GM10266 (cell line): ENCODE data around the gene EPB41L4B.
"Not testable (repeated sequence)": the region's sequence is repeated elsewhere in the genome, so short reads cannot be mapped to it uniquely, and the experiment has no call there.

Experiments
- DNase-seq: peaks from one replicate; pipeline ENCODE4 v3.0.0; 2012; ENCODE audit errors: extremely low spot score
- TF ChIP-seq, protein P1 (sequence below): IDR thresholded peaks from 2 replicates; pipeline ENCODE4 v1.5.1; 2012; ENCODE audit warnings: mild to moderate bottlenecking, low read depth; ENCODE audit not compliant: control insufficient read depth, insufficient read depth; ENCODE audit errors: missing control alignments

Gene EPB41L4B

DNA sequence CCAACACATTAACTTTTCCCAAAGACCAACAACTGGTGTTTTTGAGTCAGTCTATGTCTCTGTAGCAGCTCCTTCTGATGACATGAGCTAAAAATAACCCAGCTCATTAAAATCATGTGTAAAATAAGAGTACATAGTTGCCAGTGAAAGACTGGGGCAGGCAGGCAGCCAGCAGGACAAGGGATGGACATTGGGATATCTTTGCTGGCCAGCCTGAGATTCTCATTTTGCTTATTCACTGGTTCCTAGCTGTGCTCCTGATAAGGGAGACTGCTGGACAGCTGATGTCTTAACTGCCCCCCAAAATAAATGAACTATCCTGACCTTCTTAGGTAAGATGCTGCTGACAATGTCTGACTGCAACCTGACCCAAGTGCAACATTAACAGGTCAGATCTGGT, 33.9 kb downstream of the EPB41L4B start:
- no peak for DNase-seq
- TF ChIP-seq, protein P1, sequence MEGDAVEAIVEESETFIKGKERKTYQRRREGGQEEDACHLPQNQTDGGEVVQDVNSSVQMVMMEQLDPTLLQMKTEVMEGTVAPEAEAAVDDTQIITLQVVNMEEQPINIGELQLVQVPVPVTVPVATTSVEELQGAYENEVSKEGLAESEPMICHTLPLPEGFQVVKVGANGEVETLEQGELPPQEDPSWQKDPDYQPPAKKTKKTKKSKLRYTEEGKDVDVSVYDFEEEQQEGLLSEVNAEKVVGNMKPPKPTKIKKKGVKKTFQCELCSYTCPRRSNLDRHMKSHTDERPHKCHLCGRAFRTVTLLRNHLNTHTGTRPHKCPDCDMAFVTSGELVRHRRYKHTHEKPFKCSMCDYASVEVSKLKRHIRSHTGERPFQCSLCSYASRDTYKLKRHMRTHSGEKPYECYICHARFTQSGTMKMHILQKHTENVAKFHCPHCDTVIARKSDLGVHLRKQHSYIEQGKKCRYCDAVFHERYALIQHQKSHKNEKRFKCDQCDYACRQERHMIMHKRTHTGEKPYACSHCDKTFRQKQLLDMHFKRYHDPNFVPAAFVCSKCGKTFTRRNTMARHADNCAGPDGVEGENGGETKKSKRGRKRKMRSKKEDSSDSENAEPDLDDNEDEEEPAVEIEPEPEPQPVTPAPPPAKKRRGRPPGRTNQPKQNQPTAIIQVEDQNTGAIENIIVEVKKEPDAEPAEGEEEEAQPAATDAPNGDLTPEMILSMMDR: no peak

DNA sequence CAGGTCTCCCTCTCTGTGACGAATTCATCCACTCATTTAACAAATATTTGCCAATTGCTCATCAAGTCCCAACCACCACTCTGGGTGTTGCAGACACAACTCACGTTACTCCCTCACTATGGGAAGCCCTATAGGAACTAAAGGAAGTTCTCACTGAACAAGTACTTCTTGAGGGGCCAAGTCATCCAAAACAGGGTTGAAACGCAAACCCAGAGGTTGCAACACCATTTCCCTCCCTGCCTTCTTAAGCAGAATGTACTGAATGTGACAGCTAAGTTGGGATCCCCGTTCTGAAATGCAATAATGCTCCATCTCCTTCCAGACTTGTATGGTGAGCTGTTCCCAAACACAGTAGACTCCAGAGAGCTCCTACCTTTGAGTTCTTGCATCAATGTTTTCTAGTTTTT, 34.3 kb downstream of the EPB41L4B start:
- TF ChIP-seq, protein P1: no peak
- DNase-seq: no peak

DNA sequence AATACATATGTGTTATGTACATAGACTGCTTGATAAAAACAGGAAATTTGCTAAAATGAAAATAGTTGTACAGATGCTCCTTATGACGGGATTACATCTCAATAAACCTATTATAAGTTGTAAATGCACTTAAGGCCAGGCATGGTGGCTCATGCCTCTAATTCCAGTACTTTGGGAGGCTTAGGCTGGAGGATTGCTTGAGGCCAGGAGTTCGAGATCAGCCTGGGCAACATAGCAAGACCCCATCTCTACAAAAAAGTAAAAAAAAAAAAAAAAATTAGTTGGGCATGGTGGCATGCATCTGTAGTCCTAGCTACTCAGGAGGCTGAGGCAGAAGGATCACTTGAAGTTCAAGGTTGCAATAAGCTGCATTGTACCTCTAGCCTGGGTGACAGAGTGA, 37.2 kb downstream of the EPB41L4B start:
- not testable (repeated sequence) for DNase-seq

DNA sequence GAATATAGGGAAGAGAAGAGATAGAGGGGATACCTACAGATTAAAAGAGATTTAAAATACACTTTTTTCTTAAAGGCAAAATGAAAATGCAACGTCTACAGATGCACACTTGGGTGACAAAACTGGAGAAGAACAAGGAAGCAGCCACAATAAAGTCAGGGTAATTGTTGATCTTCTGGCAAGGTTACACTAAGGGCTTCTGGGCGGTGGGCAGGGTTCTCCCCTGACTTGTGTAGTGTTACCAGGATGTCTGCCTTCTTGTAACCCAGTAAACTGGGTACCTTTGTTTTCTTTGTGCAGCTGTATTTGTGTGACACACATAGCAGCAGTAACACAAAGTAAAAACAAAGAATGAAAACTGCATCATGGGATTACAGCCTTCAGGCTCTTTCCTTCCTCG, 37.8 kb downstream of the EPB41L4B start:
- DNase-seq: no peak
- TF ChIP-seq, protein P1: no peak

DNA sequence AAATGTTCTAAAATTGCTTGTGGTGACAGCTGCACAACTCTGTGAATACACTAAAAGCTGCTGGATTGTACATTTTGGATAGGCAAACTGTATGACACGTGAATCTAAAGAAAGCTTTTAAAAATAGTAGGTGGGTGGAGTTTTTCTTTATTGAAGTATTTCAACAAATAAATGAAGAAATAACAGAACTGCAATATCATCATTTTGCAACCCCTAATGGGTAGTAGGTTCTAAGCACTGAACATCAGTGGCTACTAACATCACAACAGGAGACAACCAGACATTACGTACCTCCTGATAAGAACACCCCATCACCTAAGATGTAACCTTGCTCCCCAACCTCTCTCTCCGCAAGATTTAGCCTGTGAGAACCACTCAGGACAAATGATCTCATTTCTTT, 38.6 kb downstream of the EPB41L4B start:
- no peak for DNase-seq
- TF ChIP-seq, protein P1: no peak

DNA sequence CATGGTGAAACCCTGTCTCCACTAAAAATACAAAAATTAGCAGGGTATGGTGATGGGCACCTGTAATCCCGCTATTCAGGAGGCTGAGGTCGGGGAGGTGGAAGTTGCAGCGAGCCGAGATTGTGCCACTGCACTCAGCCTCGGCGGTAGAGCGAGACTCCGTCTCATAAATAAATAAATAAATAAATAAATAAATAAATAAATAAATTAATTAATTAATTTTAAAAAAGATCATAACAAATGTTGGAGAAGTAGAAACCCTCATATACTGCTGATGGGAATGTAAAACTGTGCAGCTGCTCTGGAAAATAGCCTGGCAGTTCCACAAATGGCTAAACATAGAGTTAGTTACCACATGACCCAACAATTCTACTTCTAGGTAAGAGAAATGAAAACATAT, 39.3 kb downstream of the EPB41L4B start:
- DNase-seq: no peak
- TF ChIP-seq, protein P1: no peak

DNA sequence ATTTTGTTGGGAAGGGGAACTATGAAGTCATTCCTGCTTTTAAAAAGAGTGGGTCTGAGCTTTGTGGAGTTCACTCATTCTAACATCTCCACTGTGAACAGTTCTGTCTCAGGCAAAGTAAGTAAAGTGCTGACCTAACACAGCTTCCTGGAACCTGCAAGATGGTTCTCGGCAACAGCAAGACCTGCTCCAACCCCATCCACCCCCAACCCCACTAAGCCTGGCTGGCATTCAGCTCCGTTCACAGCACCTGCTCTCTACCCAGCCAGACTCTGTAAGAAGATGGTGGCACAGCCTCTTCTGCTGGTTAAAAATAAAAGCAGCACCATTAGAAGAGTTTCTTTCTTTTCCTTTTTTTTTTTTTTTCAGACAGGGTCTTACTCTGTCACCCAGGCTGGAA, 42.0 kb downstream of the EPB41L4B start:
- TF ChIP-seq, protein P1: no peak

DNA sequence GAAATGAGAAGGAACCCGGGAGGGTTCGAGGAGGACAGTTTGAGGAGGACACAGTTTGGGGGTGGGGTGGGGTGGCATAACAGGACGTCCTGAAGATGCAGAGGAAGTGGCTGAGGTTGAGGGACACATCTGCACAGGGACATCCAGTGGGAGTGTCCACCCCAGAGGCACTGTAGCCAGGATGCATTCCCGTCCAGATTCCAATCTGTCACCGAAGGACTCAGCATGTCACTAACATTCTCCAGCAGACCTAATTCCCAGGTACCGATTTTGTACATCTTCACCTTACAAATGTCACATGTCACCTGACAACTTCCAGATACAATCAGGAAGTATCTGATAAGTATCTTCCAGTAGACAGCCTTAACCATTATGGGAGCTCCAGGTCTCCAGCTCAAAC, 42.6 kb downstream of the EPB41L4B start:
- TF ChIP-seq, protein P1: no peak
- no peak for DNase-seq

More for the DNA sequence above, 42.0 kb downstream of the EPB41L4B start:
- DNase-seq: no peak
